OCI-M2 (cell line): ENCODE data around the gene ENGASE.
"Not testable (repeated sequence)": the region's sequence is repeated elsewhere in the genome, so short reads cannot be mapped to it uniquely, and the experiment has no call there.

Experiments used
- DNase-seq: peaks from one replicate; lab custom pipeline; 2025; ENCODE audit not compliant: unreplicated experiment; lab: John Stamatoyannopoulos, UW

ENGASE gene

GRCh38 chr17:79074649-79075445 is at the start of gene ENGASE:
Gene ENGASE (plus strand): TSS chr17:79074824. CDS start chr17:79074945, 121 bp downstream.
- DNase-seq = peak; percentile 22

GRCh38 chr17:79024901-79025737 is 49.5 kb upstream of the ENGASE start:
- no peak for DNase-seq

- DNase-seq = no peak
Observed at GRCh38 chr17:79026376-79027273, 48.0 kb upstream of the ENGASE start.

- DNase-seq = no peak
Observed at GRCh38 chr17:79027274-79027924, 47.2 kb upstream of the ENGASE start.

GRCh38 chr17:79027925-79028491 is 46.6 kb upstream of the ENGASE start:
- DNase-seq = no peak

GRCh38 chr17:79028496-79029326 is 45.9 kb upstream of the ENGASE start:
- no peak for DNase-seq

- no peak for DNase-seq
Observed at GRCh38 chr17:79029327-79030009, 45.2 kb upstream of the ENGASE start.

- not testable (repeated sequence) for DNase-seq
Observed at GRCh38 chr17:79030636-79031035, 44.0 kb upstream of the ENGASE start.

- no peak for DNase-seq
Observed at GRCh38 chr17:79031996-79032875, 42.4 kb upstream of the ENGASE start.

GRCh38 chr17:79033046-79033616 is 41.5 kb upstream of the ENGASE start:
- DNase-seq = no peak

GRCh38 chr17:79033741-79034501 is 40.7 kb upstream of the ENGASE start:
- no peak for DNase-seq

- no peak for DNase-seq
Observed at GRCh38 chr17:79034931-79035485, 39.6 kb upstream of the ENGASE start.

- no peak for DNase-seq
Observed at GRCh38 chr17:79035686-79036085, 38.9 kb upstream of the ENGASE start.

- no peak for DNase-seq
Observed at GRCh38 chr17:79036181-79036580, 38.4 kb upstream of the ENGASE start.

- no peak for DNase-seq
Observed at GRCh38 chr17:79036596-79036995, 38.0 kb upstream of the ENGASE start.

GRCh38 chr17:79038545-79039135 is 36.0 kb upstream of the ENGASE start:
- DNase-seq = no peak
